HEK293 (cell line): ENCODE measurements around the gene PPP1R10.

Experiments used
- CTCF ChIA-PET: fragments of 350-600 bp; formaldehyde crosslinking; extraction: SDS; loops from one replicate; lab custom pipeline; 2021; ENCODE audit warnings: antibody characterized with exemption; lab: Yijun Ruan, JAX
- POLR2A ChIA-PET: fragments of 300-600 bp; formaldehyde crosslinking; extraction: SDS; loops from one replicate; lab custom pipeline; 2020; ENCODE audit warnings: antibody characterized with exemption, inconsistent platforms; lab: Yijun Ruan, JAX
- H3K27ac ChIP-seq: fragments of 200-500 bp; sonication (Bioruptor generic); 2 replicates; pipeline ENCODE4 v1.5.1; 2014; ENCODE audit warnings: low read depth, low read length, control low read depth, inconsistent platforms; ENCODE audit errors: extremely low read depth
- H3K36me3 ChIP-seq, 2 experiments: fragments of 200-500 bp in 1 of 2; sonication (Bioruptor generic) in 1 of 2; 1 replicate in 1 of 2; 2 replicates in 1 of 2; pipeline ENCODE4 v1.5.1; 2014 to 2017; ENCODE audit warnings: inconsistent platforms in 2 of 2, low read length in 2 of 2; ENCODE audit not compliant: control insufficient read depth in 2 of 2, insufficient read depth in 1 of 2
- H3K4me1 ChIP-seq: fragments of 200-500 bp; sonication (Bioruptor generic); 2 replicates; pipeline ENCODE4 v1.5.1; 2014; ENCODE audit warnings: mild to moderate bottlenecking, low read length, inconsistent platforms; ENCODE audit not compliant: control insufficient read depth, insufficient read depth
- H3K4me3 ChIP-seq: 2 replicates; pipeline ENCODE4 v1.5.1; 2011; ENCODE audit warnings: low read depth, mild to moderate bottlenecking, control low read depth, low read length, moderate library complexity
- H3K9me3 ChIP-seq: fragments of 200-500 bp; sonication (Bioruptor generic); 2 replicates; pipeline ENCODE4 v1.5.1; 2014; ENCODE audit warnings: low read depth, low read length, inconsistent platforms; ENCODE audit not compliant: control insufficient read depth, insufficient read depth
- GFI1B ChIP-seq: fragments of 450-650 bp; formaldehyde crosslinking; IDR thresholded peaks from 2 replicates; pipeline ENCODE4 v1.5.1; 2016; ENCODE audit warnings: missing biosample characterization, missing genetic modification characterization
- KLF16 ChIP-seq: fragments of 450-650 bp; formaldehyde crosslinking; IDR thresholded peaks from 2 replicates; pipeline ENCODE4 v1.5.1; 2017; ENCODE audit warnings: missing biosample characterization, missing genetic modification characterization
- KLF7 ChIP-seq: fragments of 450-650 bp; formaldehyde crosslinking; IDR thresholded peaks from 2 replicates; pipeline ENCODE4 v1.5.1; 2016; ENCODE audit warnings: missing biosample characterization, missing genetic modification characterization, borderline replicate concordance
- MEIS1 ChIP-seq: sonication (generic); formaldehyde crosslinking; IDR thresholded peaks from 2 replicates; pipeline ENCODE4 v1.8.1; 2022; ENCODE audit warnings: missing genetic modification reagents, mild to moderate bottlenecking, borderline replicate concordance
- OVOL3 ChIP-seq: fragments of 450-650 bp; formaldehyde crosslinking; IDR thresholded peaks from 2 replicates; pipeline ENCODE4 v1.5.1; 2016; ENCODE audit warnings: missing biosample characterization, missing genetic modification characterization
- PBX3 ChIP-seq: sonication (generic); formaldehyde crosslinking; IDR thresholded peaks from 2 replicates; pipeline ENCODE4 v1.8.1; 2022; ENCODE audit warnings: mild to moderate bottlenecking, moderate library complexity, missing genetic modification reagents
- ZBTB10 ChIP-seq: fragments of 450-650 bp; formaldehyde crosslinking; IDR thresholded peaks from 2 replicates; pipeline ENCODE4 v1.5.1; 2016; ENCODE audit warnings: missing biosample characterization, missing genetic modification characterization
- ZBTB17 ChIP-seq: fragments of 450-650 bp; formaldehyde crosslinking; IDR thresholded peaks from 2 replicates; pipeline ENCODE4 v1.5.1; 2016; ENCODE audit warnings: missing biosample characterization, missing genetic modification characterization
- ZBTB21 ChIP-seq: fragments of 450-650 bp; formaldehyde crosslinking; IDR thresholded peaks from 2 replicates; pipeline ENCODE4 v1.5.1; 2017; ENCODE audit warnings: missing biosample characterization, missing genetic modification characterization
- ZNF138 ChIP-seq: fragments of 450-650 bp; formaldehyde crosslinking; IDR thresholded peaks from 2 replicates; pipeline ENCODE4 v1.5.1; 2016; ENCODE audit warnings: missing biosample characterization, missing genetic modification characterization, borderline replicate concordance
- ZNF311 ChIP-seq: fragments of 450-650 bp; formaldehyde crosslinking; IDR thresholded peaks from 2 replicates; pipeline ENCODE4 v1.5.1; 2017; ENCODE audit warnings: missing biosample characterization, missing genetic modification characterization, borderline replicate concordance
- ZNF324 ChIP-seq: fragments of 450-650 bp; formaldehyde crosslinking; IDR thresholded peaks from 2 replicates; pipeline ENCODE4 v1.5.1; 2016; ENCODE audit warnings: missing biosample characterization, missing genetic modification characterization
- ZNF37A ChIP-seq: fragments of 450-650 bp; IDR thresholded peaks from 2 replicates; pipeline ENCODE4 v1.5.1; 2018; ENCODE audit warnings: missing biosample characterization, missing genetic modification characterization
- ZNF391 ChIP-seq: fragments of 450-650 bp; formaldehyde crosslinking; IDR thresholded peaks from 2 replicates; pipeline ENCODE4 v1.5.1; 2016; ENCODE audit warnings: low read depth, missing biosample characterization, missing genetic modification characterization, borderline replicate concordance
- ZNF473 ChIP-seq: fragments of 450-650 bp; formaldehyde crosslinking; IDR thresholded peaks from 2 replicates; pipeline ENCODE4 v1.5.1; 2017; ENCODE audit warnings: missing biosample characterization, missing genetic modification characterization
- ZNF549 ChIP-seq: fragments of 450-650 bp; IDR thresholded peaks from 2 replicates; pipeline ENCODE4 v1.5.1; 2018; ENCODE audit warnings: missing biosample characterization, missing genetic modification characterization, mild to moderate bottlenecking, inconsistent platforms, moderate library complexity
- ZNF639 ChIP-seq: fragments of 450-650 bp; formaldehyde crosslinking; IDR thresholded peaks from 2 replicates; pipeline ENCODE4 v1.5.1; 2016; ENCODE audit warnings: missing biosample characterization, missing genetic modification characterization
- ZNF654 ChIP-seq: fragments of 450-650 bp; formaldehyde crosslinking; IDR thresholded peaks from 2 replicates; pipeline ENCODE4 v1.5.1; 2016; ENCODE audit warnings: low read depth, missing biosample characterization, missing genetic modification characterization
- ZNF664 ChIP-seq: fragments of 450-650 bp; formaldehyde crosslinking; IDR thresholded peaks from 2 replicates; pipeline ENCODE4 v1.5.1; 2016; ENCODE audit warnings: missing biosample characterization, missing genetic modification characterization
- ZNF677 ChIP-seq: fragments of 450-650 bp; IDR thresholded peaks from 2 replicates; pipeline ENCODE4 v1.5.0; 2018; ENCODE audit warnings: missing biosample characterization, mild to moderate bottlenecking, missing genetic modification characterization, moderate library complexity
- ZNF76 ChIP-seq: fragments of 450-650 bp; formaldehyde crosslinking; IDR thresholded peaks from 2 replicates; pipeline ENCODE4; 2016; ENCODE audit warnings: low read depth, missing biosample characterization, missing genetic modification characterization, borderline replicate concordance
- ZNF792 ChIP-seq: fragments of 450-650 bp; formaldehyde crosslinking; IDR thresholded peaks from 2 replicates; pipeline ENCODE4 v1.5.1; 2016; ENCODE audit warnings: missing biosample characterization, missing genetic modification characterization
- TF ChIP-seq, protein P1 (sequence below): fragments of 450-650 bp; formaldehyde crosslinking; IDR thresholded peaks from 2 replicates; pipeline ENCODE4 v1.5.1; 2016; ENCODE audit warnings: missing biosample characterization, missing genetic modification characterization

PPP1R10 gene

GRCh38 chr6:30591008-30591407 is 26.0 kb downstream of the PPP1R10 start:
- ChIA-PET CTCF (interaction anchor here (0.7 to 1.2 kb wide), 3 partner anchors 15 to 137 kb away, joined by 3 to 7 read pairs (median 4); no protein-coding TSS in a partner anchor), POLR2A (interaction anchor here (1.2 to 2.0 kb wide), 4 partner anchors 10 to 25 kb away, joined by 3 to 7 read pairs (median 4); partner anchors contain the start of gene ABCF1)
- TF ChIP-seq ZNF677, result 0 out of 2 replicates have a peak, but pooled peaks have one; percentile 21
- TF ChIP-seq ZNF37A, result no peak
- peaks cover 75 to 91% of the 10 kb centered on the region in 2 experiments for H3K36me3 ChIP-seq
- no peaks in the 10 kb centered on the region for H3K4me1 ChIP-seq
- H3K9me3 ChIP-seq, result no peaks in the 10 kb centered on the region
- no peak overlapping the region for H3K4me3 ChIP-seq
- no peak overlapping the region for H3K27ac ChIP-seq

GRCh38 chr6:30590509-30590908 is 26.5 kb downstream of the PPP1R10 start:
- no peak for TF ChIP-seq ZNF311
- TF ChIP-seq ZNF792 (tag by site-specific recombination), result no peak
- no peak for TF ChIP-seq ZNF324 (tag by site-specific recombination)
- no peak for TF ChIP-seq ZNF473 (tag by site-specific recombination)
- TF ChIP-seq PBX3 (CRISPR knock-in tag), result no peak
- no peak for TF ChIP-seq KLF7
- no peak for TF ChIP-seq ZBTB10 (tag by site-specific recombination)
- TF ChIP-seq ZBTB17, result no peak
- TF ChIP-seq ZBTB21, result no peak
- no peak for TF ChIP-seq ZNF654 (tag by site-specific recombination)
- TF ChIP-seq OVOL3, result no peak
- TF ChIP-seq GFI1B (tag by site-specific recombination), result no peak
- no peaks in the 10 kb centered on the region for H3K4me1 ChIP-seq
- H3K9me3 ChIP-seq, result no peaks in the 10 kb centered on the region
- H3K27ac ChIP-seq, result no peak overlapping the region
- H3K36me3 ChIP-seq, result peaks cover 77 to 95% of the 10 kb centered on the region in 2 experiments
- ChIA-PET POLR2A (interaction anchor here (1.2 to 2.0 kb wide), 4 partner anchors 10 to 25 kb away, joined by 3 to 7 read pairs (median 4); partner anchors contain the start of gene ABCF1), CTCF (interaction anchor here (0.6 to 1.2 kb wide), 5 partner anchors 15 to 164 kb away, joined by 3 to 7 read pairs (median 3); no protein-coding TSS in a partner anchor)
- H3K4me3 ChIP-seq, result no peak overlapping the region

DNA sequence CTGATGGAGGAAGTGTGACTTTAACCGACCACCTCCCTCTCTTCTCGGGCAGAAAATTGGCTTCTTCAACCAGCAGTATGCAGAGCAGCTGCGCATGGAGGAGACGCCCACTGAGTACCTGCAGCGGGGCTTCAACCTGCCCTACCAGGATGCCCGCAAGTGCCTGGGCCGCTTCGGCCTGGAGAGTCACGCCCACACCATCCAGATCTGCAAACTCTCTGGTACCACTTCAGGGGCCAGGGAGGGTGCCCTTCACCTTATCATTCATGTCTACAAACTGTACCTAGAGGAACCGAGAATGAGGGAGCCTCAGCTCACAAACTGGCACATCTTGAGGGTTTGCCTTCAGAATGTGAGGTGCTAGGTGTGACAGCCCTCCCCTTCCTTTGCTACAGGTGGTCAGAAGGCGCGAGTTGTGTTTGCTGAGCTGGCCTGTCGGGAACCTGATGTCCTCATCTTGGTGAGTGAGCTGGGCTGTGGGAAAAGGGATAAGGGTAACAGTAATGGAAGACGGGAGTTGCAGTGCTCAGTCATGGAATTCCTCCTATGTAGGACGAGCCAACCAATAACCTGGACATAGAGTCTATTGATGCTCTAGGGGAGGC is 27.2 kb downstream of the PPP1R10 start:
- H3K36me3 ChIP-seq, result peaks cover 84 to 97% of the 10 kb centered on the region in 2 experiments
- no peak for TF ChIP-seq ZNF138
- no peak for TF ChIP-seq ZNF76 (tag by site-specific recombination)
- TF ChIP-seq ZNF549 (tag by site-specific recombination), result no peak
- TF ChIP-seq ZNF391 (tag by site-specific recombination), result no peak
- no peak for TF ChIP-seq KLF16
- no peak for TF ChIP-seq MEIS1 (CRISPR knock-in tag)
- TF ChIP-seq ZNF664 (tag by site-specific recombination), result no peak
- TF ChIP-seq, protein P1, sequence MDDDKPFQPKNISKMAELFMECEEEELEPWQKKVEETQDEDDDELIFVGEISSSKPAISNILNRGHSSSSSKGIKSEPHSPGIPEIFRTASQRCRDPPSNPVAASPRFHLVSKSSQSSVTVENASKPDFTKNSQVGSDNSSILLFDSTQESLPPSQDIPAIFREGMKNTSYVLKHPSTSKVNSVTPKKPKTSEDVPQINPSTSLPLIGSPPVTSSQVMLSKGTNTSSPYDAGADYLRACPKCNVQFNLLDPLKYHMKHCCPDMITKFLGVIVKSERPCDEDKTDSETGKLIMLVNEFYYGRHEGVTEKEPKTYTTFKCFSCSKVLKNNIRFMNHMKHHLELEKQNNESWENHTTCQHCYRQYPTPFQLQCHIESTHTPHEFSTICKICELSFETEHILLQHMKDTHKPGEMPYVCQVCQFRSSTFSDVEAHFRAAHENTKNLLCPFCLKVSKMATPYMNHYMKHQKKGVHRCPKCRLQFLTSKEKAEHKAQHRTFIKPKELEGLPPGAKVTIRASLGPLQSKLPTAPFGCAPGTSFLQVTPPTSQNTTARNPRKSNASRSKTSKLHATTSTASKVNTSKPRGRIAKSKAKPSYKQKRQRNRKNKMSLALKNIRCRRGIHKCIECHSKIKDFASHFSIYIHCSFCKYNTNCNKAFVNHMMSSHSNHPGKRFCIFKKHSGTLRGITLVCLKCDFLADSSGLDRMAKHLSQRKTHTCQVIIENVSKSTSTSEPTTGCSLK (tag by site-specific recombination), result no peak
- TF ChIP-seq ZNF639, result no peak

More for the DNA sequence above, 27.2 kb downstream of the PPP1R10 start:
- no peak overlapping the region for H3K27ac ChIP-seq
- no peaks in the 10 kb centered on the region for H3K9me3 ChIP-seq
- POLR2A ChIA-PET, result interaction anchor here (1.6 to 2.0 kb wide), 2 partner anchors 11 to 23 kb away, joined by 5 to 7 read pairs; no protein-coding TSS in a partner anchor
- no peaks in the 10 kb centered on the region for H3K4me1 ChIP-seq
- H3K4me3 ChIP-seq, result no peak overlapping the region
- CTCF ChIA-PET, result interaction anchor here (0.5 to 0.7 kb wide), 3 partner anchors 16 to 163 kb away, joined by 3 read pairs; no protein-coding TSS in a partner anchor
